Uterus (tissue), 2 donors: Measurements from ENCODE around the gene PIP4K2A.

Experiments
- POLR2A ChIP-seq, 2 donors: fragments of 450-650 bp; IDR thresholded peaks; one replicate each; pipeline ENCODE4 v1.6.1; 2016; ENCODE audit warnings: antibody characterized with exemption in 2 of 2, mild to moderate bottlenecking in 1 of 2, moderate library complexity in 1 of 2
- TF ChIP-seq, protein P1 (sequence below), 4 experiments: fragments of 200-600 bp in 2 of 4; fragments of 450-650 bp in 2 of 4; sonication (generic) in 2 of 4; IDR thresholded peaks; one replicate each; pipeline ENCODE4 v1.5.1; 2016 to 2019; ENCODE audit warnings: antibody characterized with exemption in 4 of 4, mild to moderate bottlenecking in 2 of 4, moderate library complexity in 1 of 4

DNA sequence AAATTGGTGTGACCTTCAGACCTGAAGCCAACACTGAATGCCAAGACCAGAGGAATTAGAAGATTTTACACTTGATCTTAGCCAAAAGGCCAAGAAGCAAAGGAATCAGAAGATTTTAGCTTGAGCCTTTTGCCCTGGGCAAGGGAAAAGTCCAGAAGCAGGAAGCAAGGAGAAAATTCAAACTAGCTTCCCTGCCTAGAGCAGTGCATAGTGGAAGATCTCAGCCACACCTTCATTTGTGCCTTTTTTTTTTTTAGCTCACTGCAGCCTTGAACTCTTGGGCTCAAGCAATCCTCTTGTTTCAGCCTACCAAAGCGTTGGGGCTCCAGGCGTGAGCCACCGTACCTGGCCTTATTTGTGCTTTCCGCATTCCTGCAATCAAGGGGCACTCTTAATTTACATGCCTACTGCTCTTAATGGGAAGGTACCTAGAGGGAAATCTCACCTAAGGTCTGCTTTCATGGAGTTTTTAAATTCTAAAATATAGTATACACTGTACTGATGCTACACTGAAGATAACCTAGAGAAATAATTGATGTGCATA lies 8.3 kb upstream of the PIP4K2A start:
- TF ChIP-seq, protein P1, sequence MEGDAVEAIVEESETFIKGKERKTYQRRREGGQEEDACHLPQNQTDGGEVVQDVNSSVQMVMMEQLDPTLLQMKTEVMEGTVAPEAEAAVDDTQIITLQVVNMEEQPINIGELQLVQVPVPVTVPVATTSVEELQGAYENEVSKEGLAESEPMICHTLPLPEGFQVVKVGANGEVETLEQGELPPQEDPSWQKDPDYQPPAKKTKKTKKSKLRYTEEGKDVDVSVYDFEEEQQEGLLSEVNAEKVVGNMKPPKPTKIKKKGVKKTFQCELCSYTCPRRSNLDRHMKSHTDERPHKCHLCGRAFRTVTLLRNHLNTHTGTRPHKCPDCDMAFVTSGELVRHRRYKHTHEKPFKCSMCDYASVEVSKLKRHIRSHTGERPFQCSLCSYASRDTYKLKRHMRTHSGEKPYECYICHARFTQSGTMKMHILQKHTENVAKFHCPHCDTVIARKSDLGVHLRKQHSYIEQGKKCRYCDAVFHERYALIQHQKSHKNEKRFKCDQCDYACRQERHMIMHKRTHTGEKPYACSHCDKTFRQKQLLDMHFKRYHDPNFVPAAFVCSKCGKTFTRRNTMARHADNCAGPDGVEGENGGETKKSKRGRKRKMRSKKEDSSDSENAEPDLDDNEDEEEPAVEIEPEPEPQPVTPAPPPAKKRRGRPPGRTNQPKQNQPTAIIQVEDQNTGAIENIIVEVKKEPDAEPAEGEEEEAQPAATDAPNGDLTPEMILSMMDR (IDR thresholded peaks at IDR 0.05) = no peak
- no peak for TF ChIP-seq POLR2A (IDR thresholded peaks at IDR 0.05)
